ENCODE data around the gene DLX6.
"Not testable (repeated sequence)": the region's sequence is repeated elsewhere in the genome, so short reads cannot be mapped to it uniquely, and the experiment has no call there.

DLX6 gene

DNA sequence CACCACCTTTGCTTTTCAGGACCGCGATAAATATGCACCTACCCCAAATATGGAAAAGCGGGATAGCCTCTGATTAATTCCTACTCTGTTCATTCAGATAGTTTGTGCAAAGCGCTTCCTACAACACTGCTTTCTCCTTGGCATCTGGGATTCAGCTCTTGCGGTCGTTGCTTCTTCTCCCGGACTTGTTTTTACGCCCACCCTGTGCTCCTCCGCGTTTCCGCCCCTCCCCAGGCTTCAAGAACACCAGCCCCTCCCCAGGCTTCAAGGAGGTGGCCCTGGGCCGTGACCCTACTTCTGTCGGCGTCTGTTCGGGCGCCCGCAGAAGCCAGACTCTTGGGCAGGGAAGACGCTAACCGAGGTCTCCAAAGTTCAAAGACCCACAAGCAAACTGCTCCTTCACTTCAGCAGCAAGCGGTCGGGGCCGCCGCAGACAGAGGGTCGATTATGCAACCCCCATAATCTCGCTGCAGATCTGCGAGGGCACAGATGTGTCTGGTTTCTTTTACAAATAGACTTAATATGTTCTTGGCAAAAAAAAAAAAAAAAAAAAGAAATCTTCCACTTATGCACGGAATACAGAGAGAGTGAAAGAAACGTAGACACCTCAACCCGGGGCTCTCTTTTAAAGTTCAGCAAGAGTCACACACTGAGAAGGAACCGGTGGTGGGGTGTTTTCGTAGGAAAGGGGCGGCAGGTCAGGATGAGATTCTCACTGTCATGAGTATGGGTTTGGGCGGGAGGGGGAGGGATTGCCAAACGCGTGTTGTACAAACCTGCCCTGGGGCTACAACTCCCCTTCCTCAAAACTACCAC lies 17.3 kb downstream of the DLX6 start:
- no peak for DNase-seq (ENCODE audit: low read depth in 3 of 3)

- no peak for DNase-seq (ENCODE audit: low read depth in 3 of 3)
Measured at GRCh38 chr7:97024209-97025129, 19.1 kb downstream of the DLX6 start, which contains the start of gene DLX5. TSS of gene DLX5 (minus strand) at chr7:97024831. CDS start at chr7:97024623, 208 bp downstream.

- no peak for DNase-seq (ENCODE audit: low read depth in 3 of 3)
Measured at GRCh38 chr7:97025130-97025499, 19.8 kb downstream of the DLX6 start.

DNA sequence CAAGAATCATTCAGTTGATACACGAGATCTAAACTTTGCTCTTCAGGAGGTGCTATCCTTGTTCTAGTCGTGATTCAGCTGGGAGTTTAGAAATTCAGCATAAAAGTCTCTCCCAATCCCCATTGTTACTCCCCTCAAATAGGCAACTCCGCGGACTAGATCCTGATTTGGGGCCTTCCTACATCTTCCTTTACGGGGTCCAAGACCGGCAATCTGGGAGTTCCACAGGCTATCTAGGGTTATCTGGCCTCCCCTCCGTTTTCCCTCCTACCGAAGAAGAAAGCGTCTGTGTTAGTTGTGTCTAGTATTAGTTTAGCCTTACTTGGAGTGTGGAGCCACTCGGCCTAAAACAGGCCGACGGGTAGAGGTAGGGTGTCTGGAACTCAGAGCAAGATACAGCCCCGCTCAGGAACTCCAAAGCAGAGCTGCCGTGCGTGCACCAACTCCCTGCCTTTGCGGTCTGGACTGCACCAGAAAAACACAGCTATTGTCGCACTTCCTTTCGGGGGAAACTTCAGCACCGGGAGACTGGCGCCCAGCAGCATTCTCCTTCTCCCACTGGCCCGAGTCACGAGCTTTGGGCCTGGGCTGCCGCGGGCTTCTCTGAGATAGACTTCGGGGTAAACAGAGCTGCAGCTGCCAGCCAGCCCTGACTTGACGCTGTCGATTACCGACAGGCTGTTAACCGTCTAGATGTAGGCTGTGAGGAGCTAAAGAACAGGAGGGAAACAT lies 20.8 kb downstream of the DLX6 start:
- DNase-seq (ENCODE audit: low read depth in 3 of 3), result no peak

DNA sequence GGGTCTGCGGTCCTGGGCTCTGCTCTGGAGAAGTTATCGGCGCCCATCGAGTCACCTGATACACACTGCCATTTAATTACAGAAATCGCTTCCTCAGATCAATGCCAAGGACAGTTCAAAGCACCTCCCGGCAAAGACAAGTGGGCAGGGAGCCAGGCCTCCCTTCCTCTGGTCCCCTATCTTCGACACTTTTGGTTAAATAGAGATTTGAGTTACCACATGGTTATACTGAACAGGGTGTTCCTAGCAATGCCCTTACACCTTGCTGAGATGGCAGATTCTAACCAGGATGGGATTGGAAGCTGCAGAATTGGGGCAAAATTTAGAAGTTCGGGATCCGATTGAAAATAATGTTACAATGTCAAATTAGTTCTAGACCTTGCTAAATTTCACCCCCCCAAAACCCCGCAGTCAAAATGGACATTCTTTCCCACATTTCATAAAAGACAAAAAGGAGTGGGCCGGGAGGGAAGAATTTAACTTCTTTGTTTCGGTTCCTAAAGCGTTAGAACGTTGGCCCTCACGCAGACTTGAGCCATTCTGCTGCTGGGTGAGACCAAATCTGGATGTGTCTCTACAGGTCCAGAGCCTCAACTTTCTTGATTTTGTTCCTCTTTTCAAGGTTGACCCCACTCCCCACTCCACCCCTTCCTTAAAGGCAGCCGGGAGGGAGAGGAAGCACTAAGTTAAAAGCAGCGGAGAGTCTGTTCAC lies 21.5 kb downstream of the DLX6 start:
- DNase-seq (ENCODE audit: low read depth in 3 of 3), result no peak

DNA sequence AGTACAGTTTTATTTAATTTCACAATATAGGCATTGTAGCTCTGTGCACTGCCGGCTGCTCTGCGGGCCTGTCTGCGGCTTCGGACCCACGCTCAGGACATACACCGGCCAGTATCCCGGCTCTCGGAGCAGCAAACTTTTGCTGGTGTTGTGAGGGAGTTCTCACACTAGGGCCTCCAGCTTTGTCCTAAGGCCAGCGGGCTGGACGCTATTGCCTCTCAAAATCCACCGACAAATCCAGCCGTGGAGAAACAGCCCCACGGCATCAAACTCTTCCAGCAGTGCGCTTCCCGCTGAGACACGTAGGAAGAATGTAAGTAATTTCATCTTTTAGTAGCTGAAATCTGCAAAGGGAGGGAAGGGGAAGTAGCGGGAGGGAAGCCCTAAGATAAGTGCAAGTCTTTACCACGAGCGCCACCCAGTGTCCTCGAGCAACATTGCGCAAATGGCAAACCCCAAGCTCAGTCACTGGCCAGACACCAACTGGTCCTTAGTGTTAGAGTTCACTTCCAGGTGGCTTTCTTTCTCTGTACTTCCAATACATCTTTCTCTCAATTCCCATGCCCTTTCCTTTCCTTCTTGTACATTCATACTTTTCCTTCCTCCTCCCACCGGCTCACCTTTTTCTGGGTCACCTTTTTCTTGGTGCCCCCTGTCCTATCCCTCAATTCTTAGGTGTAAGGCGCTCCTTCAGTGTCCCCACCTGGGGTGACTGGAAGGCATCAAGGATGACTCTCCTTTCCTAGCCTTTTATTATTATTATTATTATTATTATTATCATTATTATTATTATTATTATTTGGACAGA lies 22.3 kb downstream of the DLX6 start:
- peak; percentile 27 to 45 (median 33) for DNase-seq (ENCODE audit: low read depth in 3 of 3)

- not testable (repeated sequence) for DNase-seq (ENCODE audit: low read depth in 3 of 3)
Measured at GRCh38 chr7:97034213-97034852, 29.0 kb downstream of the DLX6 start.

- no peak for DNase-seq (ENCODE audit: low read depth in 3 of 3)
Measured at GRCh38 chr7:97039374-97040065, 34.2 kb downstream of the DLX6 start.

DNA sequence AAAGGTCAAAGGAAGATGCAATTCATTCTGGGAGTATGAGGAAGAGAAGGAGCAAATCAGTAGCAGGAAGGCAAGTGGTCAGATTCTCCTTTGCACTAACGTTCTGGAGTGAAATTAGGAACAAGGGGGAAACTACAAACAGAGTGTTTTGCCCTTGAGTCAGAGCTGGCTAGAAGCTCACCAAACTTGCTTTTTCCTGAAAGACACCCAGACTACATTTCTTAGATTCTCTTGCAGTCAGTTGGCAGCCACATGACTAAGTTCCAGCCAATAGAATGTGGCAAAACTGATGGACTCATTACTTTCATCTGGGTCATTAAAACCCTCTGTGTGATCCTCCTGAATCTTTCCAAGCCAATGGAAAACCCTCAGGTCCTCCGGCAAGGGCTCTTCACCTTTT lies 37.9 kb downstream of the DLX6 start:
- no peak for DNase-seq (ENCODE audit: low read depth in 3 of 3)

All from stimulated activated CD4-positive, alpha-beta T cell treated with anti-CD3 and anti-CD28 coated beads, TNF-alpha, amount 100 ng/mL, for 4 hours (primary cell).